GM18498 (cell line): ENCODE data around the gene MTMR11.
"Not testable (repeated sequence)": the region's sequence is repeated elsewhere in the genome, so short reads cannot be mapped to it uniquely, and the experiment has no call there.

Experiments
- ATAC-seq: cut with Tn5 transposase; IDR thresholded peaks from one replicate; pipeline ENCODE4 v1.9.1; 2021; ENCODE audit warnings: mild to moderate bottlenecking, moderate library complexity; ENCODE audit not compliant: unreplicated experiment

Gene MTMR11, protein sequence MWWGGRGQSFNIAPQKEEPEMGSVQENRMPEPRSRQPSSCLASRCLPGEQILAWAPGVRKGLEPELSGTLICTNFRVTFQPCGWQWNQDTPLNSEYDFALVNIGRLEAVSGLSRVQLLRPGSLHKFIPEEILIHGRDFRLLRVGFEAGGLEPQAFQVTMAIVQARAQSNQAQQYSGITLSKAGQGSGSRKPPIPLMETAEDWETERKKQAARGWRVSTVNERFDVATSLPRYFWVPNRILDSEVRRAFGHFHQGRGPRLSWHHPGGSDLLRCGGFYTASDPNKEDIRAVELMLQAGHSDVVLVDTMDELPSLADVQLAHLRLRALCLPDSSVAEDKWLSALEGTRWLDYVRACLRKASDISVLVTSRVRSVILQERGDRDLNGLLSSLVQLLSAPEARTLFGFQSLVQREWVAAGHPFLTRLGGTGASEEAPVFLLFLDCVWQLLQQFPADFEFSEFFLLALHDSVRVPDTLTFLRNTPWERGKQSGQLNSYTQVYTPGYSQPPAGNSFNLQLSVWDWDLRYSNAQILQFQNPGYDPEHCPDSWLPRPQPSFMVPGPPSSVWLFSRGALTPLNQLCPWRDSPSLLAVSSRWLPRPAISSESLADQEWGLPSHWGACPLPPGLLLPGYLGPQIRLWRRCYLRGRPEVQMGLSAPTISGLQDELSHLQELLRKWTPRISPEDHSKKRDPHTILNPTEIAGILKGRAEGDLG

GRCh38 chr1:149936170-149936991 is at the start of gene MTMR11:
TSS of gene MTMR11 (minus strand) at chr1:149936879. CDS start at chr1:149936647, 232 bp downstream.
- ATAC-seq, result no peak

- ATAC-seq, result no peak
Observed at GRCh38 chr1:149979972-149980540, 43.4 kb upstream of the MTMR11 start.

- no peak for ATAC-seq
Observed at GRCh38 chr1:149979245-149979971, 42.7 kb upstream of the MTMR11 start.

DNA sequence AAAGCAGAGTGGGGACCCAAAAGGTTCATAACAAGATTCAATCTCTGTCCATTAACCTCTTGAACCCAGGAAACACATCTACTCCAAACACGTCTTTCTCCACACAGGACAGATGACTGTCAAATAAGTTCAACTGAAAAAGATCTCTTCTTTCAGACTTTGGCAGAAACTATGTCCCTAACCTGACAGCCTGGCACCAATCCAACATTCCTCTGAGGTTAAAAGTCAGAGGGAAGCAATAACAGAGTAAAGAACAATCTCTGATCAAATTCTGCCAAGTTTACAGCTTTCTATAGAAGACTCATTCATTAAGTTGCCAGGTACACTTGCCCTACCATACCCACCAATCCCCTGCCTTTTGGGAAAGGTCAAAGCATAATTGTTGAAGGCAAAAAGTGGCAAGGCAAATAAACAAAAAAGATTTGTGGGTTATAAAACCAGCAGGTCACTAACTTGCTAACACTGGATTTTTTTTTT is 41.9 kb upstream of the MTMR11 start:
- no peak for ATAC-seq

GRCh38 chr1:149977345-149977744 is 40.7 kb upstream of the MTMR11 start:
- ATAC-seq, result no peak

GRCh38 chr1:149972547-149972946 is 35.9 kb upstream of the MTMR11 start:
- ATAC-seq, result no peak

DNA sequence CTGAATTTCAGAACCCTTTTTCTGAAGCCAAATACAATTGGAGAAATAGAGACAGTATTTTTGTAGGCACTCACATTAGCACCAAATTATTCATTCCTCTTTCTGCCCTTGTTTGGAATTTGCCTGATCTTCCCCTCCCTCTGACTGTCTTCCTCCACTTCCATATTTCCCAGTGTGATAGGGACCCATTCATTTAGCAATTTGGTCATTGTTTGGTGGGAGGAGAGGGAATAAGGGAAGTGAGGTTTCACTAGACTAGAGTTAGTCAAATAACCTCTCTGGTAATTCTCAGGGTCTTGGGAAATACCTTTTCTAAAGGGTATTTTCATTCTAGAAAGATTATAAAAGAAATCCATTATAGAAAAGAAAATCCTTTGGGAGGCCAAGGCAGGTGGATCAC is 31.0 kb upstream of the MTMR11 start:
- ATAC-seq, result no peak

DNA sequence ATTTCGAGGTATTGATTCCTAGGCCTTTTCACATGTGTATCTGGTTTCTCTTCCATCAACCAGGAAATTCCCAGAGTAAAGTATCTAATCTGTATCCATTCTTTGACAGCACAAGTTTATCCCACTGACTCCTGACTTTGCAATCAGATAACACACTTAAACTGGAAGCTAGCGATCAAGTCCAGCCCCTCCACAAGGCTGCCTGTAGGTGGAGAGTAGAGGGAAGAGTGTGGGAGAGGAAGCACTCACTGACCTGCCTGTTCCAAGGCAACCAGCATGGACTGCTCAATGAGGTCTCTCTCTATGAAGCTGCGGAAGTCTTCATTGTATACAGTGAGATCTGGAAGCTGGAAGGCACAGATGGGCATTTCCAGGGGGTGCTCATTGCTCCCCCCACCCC is 30.4 kb upstream of the MTMR11 start:
- ATAC-seq, result no peak

- no peak for ATAC-seq
Observed at GRCh38 chr1:149966405-149966804, 29.7 kb upstream of the MTMR11 start.

GRCh38 chr1:149965440-149965839 is 28.8 kb upstream of the MTMR11 start:
- ATAC-seq, result no peak

DNA sequence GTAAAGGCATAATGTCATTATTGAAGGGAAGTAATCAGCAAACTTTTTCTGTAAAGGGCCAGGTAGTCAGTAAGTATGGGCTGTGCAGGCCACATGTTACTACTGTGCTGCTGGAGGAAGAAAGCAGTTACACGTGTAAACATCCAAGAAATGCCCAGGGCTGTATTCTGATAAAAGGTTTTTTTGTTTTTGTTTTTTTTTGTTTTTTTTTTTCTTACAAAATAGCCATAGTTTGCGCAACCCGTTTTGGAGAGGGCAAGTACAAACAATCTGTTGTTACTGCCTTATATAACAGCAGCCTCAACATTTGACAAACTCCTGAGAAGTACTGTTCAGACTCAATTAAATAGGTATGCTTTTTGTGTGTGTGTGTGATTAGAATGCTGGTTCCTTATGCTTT is 26.7 kb upstream of the MTMR11 start:
- ATAC-seq, result no peak

DNA sequence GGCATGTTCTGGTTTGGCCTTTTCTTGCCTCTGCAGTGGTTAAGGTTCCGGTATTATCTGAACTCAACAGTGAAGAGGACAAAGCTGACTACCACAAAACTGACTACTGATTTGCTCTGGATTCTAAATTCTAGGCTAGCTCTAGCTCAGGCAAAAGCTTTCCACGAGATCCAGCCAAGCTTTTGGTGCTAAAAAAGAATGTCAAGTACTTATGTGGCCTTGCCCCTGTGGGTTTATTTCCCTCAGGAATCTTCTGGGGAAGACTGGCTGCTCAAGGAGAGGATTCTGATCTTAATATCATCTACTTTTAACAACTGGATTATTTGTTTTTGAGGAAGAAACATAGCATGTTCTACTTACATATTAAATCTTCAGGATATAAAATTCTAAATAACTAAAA is 26.1 kb upstream of the MTMR11 start:
- no peak for ATAC-seq

GRCh38 chr1:149962039-149962647 is 25.5 kb upstream of the MTMR11 start:
- ATAC-seq, result no peak

- not testable (repeated sequence) for ATAC-seq
Observed at GRCh38 chr1:149957548-149957947, 20.9 kb upstream of the MTMR11 start.

GRCh38 chr1:149949911-149950310 is 13.2 kb upstream of the MTMR11 start:
- no peak for ATAC-seq

DNA sequence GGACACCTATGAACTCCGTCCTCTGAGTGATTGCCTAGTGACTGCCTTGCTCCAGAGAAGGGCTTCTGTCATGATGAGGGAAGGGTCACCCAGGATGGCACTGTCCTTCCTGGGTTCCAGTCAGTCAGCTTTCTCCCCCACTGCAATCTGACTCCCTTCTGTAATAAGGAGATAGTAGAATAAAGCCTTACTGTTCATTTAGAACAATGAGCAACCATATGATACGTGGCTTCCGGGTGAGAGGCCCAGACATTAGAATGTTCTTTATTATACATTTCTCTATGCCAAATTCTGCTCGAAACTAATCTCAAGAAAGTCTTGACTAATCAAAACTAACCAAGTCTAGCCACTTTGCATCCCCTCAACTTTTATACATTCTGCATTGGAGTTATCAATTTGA is 8.5 kb upstream of the MTMR11 start:
- ATAC-seq, result no peak

- no peak for ATAC-seq
Observed at GRCh38 chr1:149942885-149943284, 6.2 kb upstream of the MTMR11 start.

GRCh38 chr1:149942207-149942606 is 5.5 kb upstream of the MTMR11 start:
- no peak for ATAC-seq

- no peak for ATAC-seq
Observed at GRCh38 chr1:149940427-149940826, 3.7 kb upstream of the MTMR11 start.

DNA sequence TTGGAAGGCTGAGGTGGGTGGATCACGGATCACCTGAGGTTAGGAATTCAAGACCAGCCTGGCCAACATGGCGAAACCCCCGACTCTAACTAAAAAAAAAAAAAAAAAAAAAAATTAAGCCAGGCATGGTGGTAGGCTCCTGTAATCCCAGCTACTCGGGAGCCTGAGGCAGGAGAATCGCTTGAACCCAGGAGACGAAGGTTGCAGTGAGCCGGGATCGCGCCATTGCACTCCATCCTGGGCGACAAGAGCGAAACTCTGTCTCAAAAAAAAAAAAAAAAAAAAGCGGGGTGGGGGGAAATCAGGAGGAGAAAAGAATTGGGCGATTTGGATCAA is 2.0 kb upstream of the MTMR11 start:
- not testable (repeated sequence) for ATAC-seq
